Thyroid gland (tissue), 4 donors: ENCODE data around the gene CCDC80. TPM values are rescaled to one million over a fixed set of nuclear protein-coding genes. Genes with fewer than 3 reads are reported as not detected.

Source experiments
- DNase-seq, 2 donors: peaks; one replicate each; pipeline ENCODE4 v3.0.0-alpha.2; 2019
- H3K27ac ChIP-seq, 3 donors: fragments of 200-600 bp; sonication (generic); 1 replicate in 2 of 3; 2 replicates in 1 of 3; pipeline ENCODE4 v1.5.1; 2016 to 2019; ENCODE audit warnings: mild to moderate bottlenecking in 1 of 3, moderate library complexity in 1 of 3
- H3K27me3 ChIP-seq: fragments of 200-600 bp; sonication (generic); one replicate; pipeline ENCODE4 v1.5.1; 2019
- H3K36me3 ChIP-seq, 2 donors: fragments of 200-600 bp; sonication (generic); one replicate each; pipeline ENCODE4 v1.5.1; 2016 to 2019
- H3K4me1 ChIP-seq, 2 donors: fragments of 200-600 bp; sonication (generic); one replicate each; pipeline ENCODE4 v1.5.1; 2017 to 2019
- H3K4me3 ChIP-seq, 3 donors: fragments of 200-600 bp; sonication (generic); replicated peaks in 1 of 3; 1 replicate in 2 of 3; 2 replicates in 1 of 3; pipeline ENCODE4 v1.5.1; 2016; ENCODE audit warnings: mild to moderate bottlenecking in 1 of 3
- H3K9me3 ChIP-seq: fragments of 200-600 bp; sonication (generic); one replicate; pipeline ENCODE4 v1.5.1; 2017
- CTCF ChIP-seq, 6 experiments: fragments of 200-600 bp in 3 of 6; fragments of 450-650 bp in 3 of 6; sonication (generic) in 3 of 6; IDR thresholded peaks; one replicate each; pipeline ENCODE4 v1.5.1; 2016 to 2019; ENCODE audit warnings: antibody characterized with exemption in 6 of 6, mild to moderate bottlenecking in 2 of 6, inconsistent platforms in 1 of 6, moderate library complexity in 1 of 6
- POLR2A ChIP-seq, 2 donors: fragments of 450-650 bp; IDR thresholded peaks; one replicate each; pipeline ENCODE4 v1.6.1; 2017; ENCODE audit warnings: antibody characterized with exemption in 2 of 2, mild to moderate bottlenecking in 2 of 2, moderate library complexity in 1 of 2
- WGBS, 2 donors: methylation state at CpG; one replicate each; pipeline ENCODE4 v1.1.5; 2017; 5-methylcytosine and 5-hydroxymethylcytosine counted together
- intact Hi-C: fragments of 100-400 bp; cut with DNase I; formaldehyde crosslinking; loops from one replicate; pipeline ENCODE4 v1.15.1; 2023
- total RNA-seq, 4 donors: library from RNA; depleted of rRNA; stranded (reverse); fragments of >200 nt; gene quantifications; one replicate each; pipeline ENCODE4 v1.2.3, GENCODE V29; 2016

The CCDC80 gene
- total RNA-seq, 4 donors from 2014 or later: 41.5 to 100 (median 63.7) TPM

GRCh38 chr3:112561734-112562529 is 79.0 kb downstream of the CCDC80 start, which contains the start of the genes ATG3 and SLC35A5:
Gene ATG3 (minus strand): TSS chr3:112561962. CDS start chr3:112561528, 434 bp downstream.
Gene SLC35A5 (plus strand): TSS chr3:112562045. CDS start chr3:112563404, 1,359 bp downstream.
- 0% methylated on average over 19 to 28 of the region's 58 CpGs for WGBS, 2 donors

GRCh38 chr3:112561484-112561733 is 79.5 kb downstream of the CCDC80 start:
- DNase-seq: peak; percentile 75 to 80

More at GRCh38 chr3:112561734-112562529, 79.0 kb downstream of the CCDC80 start, which contains the start of the genes ATG3 and SLC35A5:
- peak within 1 kb of the TSS; percentile 44 to 71 (median 45) for H3K4me3 ChIP-seq
- H3K27me3 ChIP-seq: no peaks in the 10 kb centered on the region
- peak within 1 kb of the TSS; percentile 93 to 96 (median 93) for H3K27ac ChIP-seq
- TF ChIP-seq CTCF (IDR thresholded peaks at IDR 0.05) (no peak), POLR2A (IDR thresholded peaks at IDR 0.05) (peak; percentile 74 to 87)
- intact Hi-C loops: no loop called here
- DNase-seq: peak; percentile 97 to 99
- H3K9me3 ChIP-seq: no peaks in the 10 kb centered on the region
- no peaks in the 10 kb centered on the region for H3K36me3 ChIP-seq
- H3K4me1 ChIP-seq: peaks cover 24 to 35% of the 10 kb centered on the region in 2 donors

GRCh38 chr3:112560721-112561483 is 80.0 kb downstream of the CCDC80 start:
- H3K9me3 ChIP-seq: no peaks in the 10 kb centered on the region

More at GRCh38 chr3:112561484-112561733, 79.5 kb downstream of the CCDC80 start:
- no peaks in the 10 kb centered on the region for H3K27me3 ChIP-seq
- H3K27ac ChIP-seq: peak overlapping the region; percentile 93 to 96 (median 93)
- WGBS, 2 donors: 0% methylated on average over 8 to 14 of the region's 29 CpGs
- H3K36me3 ChIP-seq: no peaks in the 10 kb centered on the region
- H3K4me1 ChIP-seq: peaks cover 24 to 35% of the 10 kb centered on the region in 2 donors
- intact Hi-C loops: no loop called here
- TF ChIP-seq POLR2A (IDR thresholded peaks at IDR 0.05) (no peak), CTCF (IDR thresholded peaks at IDR 0.05) (no peak)
- H3K9me3 ChIP-seq: no peaks in the 10 kb centered on the region
- peak overlapping the region; percentile 44 to 71 (median 45) for H3K4me3 ChIP-seq

GRCh38 chr3:112560307-112560706 is 80.6 kb downstream of the CCDC80 start:
- H3K4me3 ChIP-seq: peak overlapping the region in 2 of 3 donors; percentile 45 to 71
- WGBS, 2 donors: 26% methylated on average over 2 of the region's 2 CpGs
- H3K27ac ChIP-seq: no peak overlapping the region
- no peak for DNase-seq
- intact Hi-C loops: no loop called here
- peaks cover 24 to 32% of the 10 kb centered on the region in 2 donors for H3K4me1 ChIP-seq
- H3K9me3 ChIP-seq: no peaks in the 10 kb centered on the region
- no peaks in the 10 kb centered on the region for H3K27me3 ChIP-seq
- H3K36me3 ChIP-seq: no peaks in the 10 kb centered on the region
- TF ChIP-seq CTCF (IDR thresholded peaks at IDR 0.05) (no peak), POLR2A (IDR thresholded peaks at IDR 0.05) (no peak)

More at GRCh38 chr3:112560721-112561483, 80.0 kb downstream of the CCDC80 start:
- Histone ChIP-seq H3K27me3 (no peaks in the 10 kb centered on the region), H3K27ac (peak overlapping the region; percentile 93 to 96 (median 93)), H3K36me3 (no peaks in the 10 kb centered on the region), H3K4me3 (peak overlapping the region; percentile 44 to 71 (median 45)), H3K4me1 (peaks cover 24 to 35% of the 10 kb centered on the region in 2 donors)
- intact Hi-C loops: no loop called here
- DNase-seq: peak; percentile 64 to 68
- TF ChIP-seq CTCF (IDR thresholded peaks at IDR 0.05) (no peak), POLR2A (IDR thresholded peaks at IDR 0.05) (no peak)
- 1% methylated on average over 20 to 28 of the region's 29 CpGs for WGBS, 2 donors
